Aorta (tissue), 5 donors: ENCODE measurements around the gene ELF2. TPM values are rescaled to one million over a fixed set of nuclear protein-coding genes. Genes with fewer than 3 reads are reported as not detected.
"Not testable (repeated sequence)": the region's sequence is repeated elsewhere in the genome, so short reads cannot be mapped to it uniquely, and the experiment has no call there.

Experiments
- ATAC-seq: fragments of 200-7000 bp; cut with Tn5 transposase; one replicate; pipeline ENCODE4 v1.9.1; 2022; ENCODE audit warnings: moderate library complexity; ENCODE audit not compliant: low FRiP score
- DNase-seq, 2 donors: peaks; one replicate each; pipeline ENCODE4 v3.0.0-alpha.2; 2020
- H3K27ac ChIP-seq, 2 donors: one replicate each; pipeline ENCODE4 v1.5.1; 2013; ENCODE audit warnings: low read length in 2 of 2, mild to moderate bottlenecking in 2 of 2, moderate library complexity in 2 of 2, control low read depth in 1 of 2, inconsistent platforms in 1 of 2, low read depth in 1 of 2
- H3K27me3 ChIP-seq, 2 donors: one replicate each; pipeline ENCODE4 v1.6.1; 2013; ENCODE audit warnings: control low read depth in 1 of 2, low read length in 1 of 2, mild to moderate bottlenecking in 1 of 2, moderate library complexity in 1 of 2; ENCODE audit not compliant: insufficient read depth in 2 of 2, control insufficient read depth in 1 of 2
- H3K36me3 ChIP-seq, 2 donors: one replicate each; pipeline ENCODE4 v1.6.1; 2013; ENCODE audit warnings: control low read depth in 1 of 2, low read length in 1 of 2, mild to moderate bottlenecking in 1 of 2; ENCODE audit not compliant: insufficient read depth in 2 of 2, control insufficient read depth in 1 of 2
- H3K4me1 ChIP-seq, 2 donors: one replicate each; pipeline ENCODE4 v1.6.1; 2013; ENCODE audit warnings: low read length in 2 of 2, control low read depth in 1 of 2, mild to moderate bottlenecking in 1 of 2, moderate library complexity in 1 of 2; ENCODE audit not compliant: insufficient read depth in 2 of 2, control insufficient read depth in 1 of 2
- H3K4me3 ChIP-seq, 2 donors: one replicate each; pipeline ENCODE4 v1.5.1; 2013; ENCODE audit warnings: low read length in 2 of 2, control low read depth in 1 of 2, mild to moderate bottlenecking in 1 of 2
- H3K9me3 ChIP-seq: one replicate; pipeline ENCODE4 v1.6.1; 2013; ENCODE audit warnings: mild to moderate bottlenecking, low read length; ENCODE audit not compliant: control insufficient read depth
- WGBS, 2 donors: extraction: QIAGEN DNeasy Blood & Tissue Kit; methylation state at CpG; one replicate each; pipeline ENCODE4 v1.1.7; 2013; 5-methylcytosine and 5-hydroxymethylcytosine counted together
- intact Hi-C, 2 donors: fragments of 100-400 bp; cut with DNase I; formaldehyde crosslinking; loops; one replicate each; pipeline versions ENCODE4 v1.14.2 to v1.15.0; 2022
- polyA plus RNA-seq, 2 donors: library from polyadenylated mRNA; stranded (reverse); fragments of 200-250 nt; gene quantifications; one replicate each; pipeline ENCODE4 v1.2.3, GENCODE V29; 2013
- total RNA-seq, 2 donors: library from RNA; stranded (reverse); fragmentation: NEBNext Ultra II Directional; extraction: Animal tissue kit (Norgen Biotek cat#: 25700); gene quantifications; one replicate each; pipeline ENCODE4 v1.2.1, GENCODE V29; 2021
- donor health status: healthy with polysubstance abuse.
- donor health status: Bipolar disorder and iron deficiency.
- donor health status: DM: no; HTN: no; CAD: no.
- donor health status: DM: no; HTN: no; CAD: no.
- donor health status: DM: yes; HTN: yes; CAD: no.

The ELF2 gene
- total and polyA plus RNA-seq, 4 donors = 12.3 to 102 (median 58.4) TPM

GRCh38 chr4:139210486-139210885 is 33.5 kb upstream of the ELF2 start:
- no peak for ATAC-seq
- intact Hi-C loops = no loop called here
- Histone ChIP-seq H3K4me1 (no peaks in the 10 kb centered on the region), H3K27ac (no peak overlapping the region), H3K9me3 (no peaks in the 10 kb centered on the region), H3K27me3 (no peaks in the 10 kb centered on the region), H3K4me3 (no peak overlapping the region), H3K36me3 (no peaks in the 10 kb centered on the region)
- WGBS, 2 donors = 81 to 95% methylated on average over 1 of the region's 1 CpG
- no peak for DNase-seq

- no peak overlapping the region for H3K27ac ChIP-seq
- no peaks in the 10 kb centered on the region for H3K9me3 ChIP-seq
- no peak for DNase-seq
- intact Hi-C loops = no loop called here
- 97 to 98% methylated on average over 3 of the region's 3 CpGs for WGBS, 2 donors
- no peaks in the 10 kb centered on the region for H3K36me3 ChIP-seq
- H3K27me3 ChIP-seq = no peaks in the 10 kb centered on the region
- ATAC-seq = no peak
- no peak overlapping the region for H3K4me3 ChIP-seq
- H3K4me1 ChIP-seq = no peaks in the 10 kb centered on the region
Measured at GRCh38 chr4:139209470-139210063, 32.5 kb upstream of the ELF2 start.

- H3K4me1 ChIP-seq = no peaks in the 10 kb centered on the region
- no peaks in the 10 kb centered on the region for H3K9me3 ChIP-seq
- ATAC-seq = no peak
- H3K27ac ChIP-seq = no peak overlapping the region
- H3K4me3 ChIP-seq = no peak overlapping the region
- 80 to 81% methylated on average over 3 of the region's 3 CpGs for WGBS, 2 donors
- intact Hi-C loops = no loop called here
- H3K27me3 ChIP-seq = no peaks in the 10 kb centered on the region
- DNase-seq = no peak
- no peaks in the 10 kb centered on the region for H3K36me3 ChIP-seq
Measured at GRCh38 chr4:139208404-139208945, 31.5 kb upstream of the ELF2 start.

GRCh38 chr4:139207873-139208403 is 30.9 kb upstream of the ELF2 start:
- Histone ChIP-seq H3K27ac (no peak overlapping the region), H3K9me3 (no peaks in the 10 kb centered on the region), H3K27me3 (no peaks in the 10 kb centered on the region), H3K4me1 (no peaks in the 10 kb centered on the region), H3K36me3 (no peaks in the 10 kb centered on the region), H3K4me3 (no peak overlapping the region)
- DNase-seq (no peak), ATAC-seq (no peak)
- intact Hi-C loops = no loop called here
- WGBS, 2 donors = 87 to 89% methylated on average over 5 to 6 of the region's 6 CpGs

GRCh38 chr4:139207247-139207646 is 30.2 kb upstream of the ELF2 start:
- no peaks in the 10 kb centered on the region for H3K9me3 ChIP-seq
- intact Hi-C loops = no loop called here
- H3K27me3 ChIP-seq = no peaks in the 10 kb centered on the region
- no peaks in the 10 kb centered on the region for H3K4me1 ChIP-seq
- no peak overlapping the region for H3K4me3 ChIP-seq
- DNase-seq = no peak
- WGBS, 2 donors = 86 to 88% methylated on average over 3 of the region's 3 CpGs
- H3K36me3 ChIP-seq = no peaks in the 10 kb centered on the region
- no peak for ATAC-seq
- H3K27ac ChIP-seq = no peak overlapping the region

GRCh38 chr4:139202991-139203390 is 26.0 kb upstream of the ELF2 start:
- 96 to 97% methylated on average over 2 of the region's 2 CpGs for WGBS, 2 donors
- ATAC-seq = no peak

GRCh38 chr4:139200506-139200905 is 23.5 kb upstream of the ELF2 start:
- intact Hi-C loops = no loop called here
- Histone ChIP-seq H3K36me3 (no peaks in the 10 kb centered on the region), H3K27me3 (no peaks in the 10 kb centered on the region), H3K27ac (no peak overlapping the region), H3K9me3 (no peaks in the 10 kb centered on the region), H3K4me3 (no peak overlapping the region), H3K4me1 (no peaks in the 10 kb centered on the region)
- no peak for DNase-seq
- WGBS, 2 donors = 95 to 98% methylated on average over 4 of the region's 4 CpGs
- no peak for ATAC-seq

More at GRCh38 chr4:139202991-139203390, 26.0 kb upstream of the ELF2 start:
- intact Hi-C loops = no loop called here
- H3K4me1 ChIP-seq = no peaks in the 10 kb centered on the region
- no peak for DNase-seq
- no peak overlapping the region for H3K4me3 ChIP-seq
- no peaks in the 10 kb centered on the region for H3K36me3 ChIP-seq
- no peak overlapping the region for H3K27ac ChIP-seq
- H3K27me3 ChIP-seq = no peaks in the 10 kb centered on the region
- no peaks in the 10 kb centered on the region for H3K9me3 ChIP-seq

GRCh38 chr4:139200102-139200501 is 23.1 kb upstream of the ELF2 start:
- Histone ChIP-seq H3K4me1 (no peaks in the 10 kb centered on the region), H3K27ac (no peak overlapping the region), H3K4me3 (no peak overlapping the region), H3K9me3 (no peaks in the 10 kb centered on the region), H3K27me3 (no peaks in the 10 kb centered on the region), H3K36me3 (no peaks in the 10 kb centered on the region)
- ATAC-seq = no peak
- intact Hi-C loops = no loop called here
- DNase-seq = no peak
- WGBS, 2 donors = 80 to 82% methylated on average over 4 of the region's 4 CpGs

GRCh38 chr4:139197214-139197613 is 20.2 kb upstream of the ELF2 start:
- intact Hi-C loops, H3K36me3 ChIP-seq, DNase-seq, H3K4me3 ChIP-seq, H3K27me3 ChIP-seq, H3K4me1 ChIP-seq, H3K9me3 ChIP-seq, H3K27ac ChIP-seq, ATAC-seq: not testable (repeated sequence)
- WGBS, 2 donors = 92 to 93% methylated on average over 4 of the region's 4 CpGs
